PC-3 (cell line): ENCODE results near the gene HEMGN. TPM values are rescaled to one million over a fixed set of nuclear protein-coding genes. Genes with fewer than 3 reads are reported as not detected.

Experiments used
- total RNA-seq: library from RNA; depleted of rRNA; stranded (reverse); fragments of >200 nt; gene quantifications from 2 replicates; pipeline ENCODE4 v1.2.3, GENCODE V29; 2014; rRNA removed

The HEMGN gene
- total RNA-seq, 1 experiment from 2014 or later: not detected

Other genes with a start within 250 kb of the HEMGN start
- 7.4 and 9.4 TPM in 2 replicates for gene XPA, start 240.8 kb downstream of the HEMGN start, total RNA-seq
- not detected in 2 replicates for gene FOXE1, start 84.9 kb downstream of the HEMGN start, total RNA-seq
- 7.5 and 14.3 TPM in 2 replicates for gene TRMO, start 15.7 kb downstream of the HEMGN start, total RNA-seq
- 14.8 and 32.6 TPM in 2 replicates for gene ANP32B, start 45.2 kb upstream of the HEMGN start, total RNA-seq
- gene NANS, start 118.6 kb upstream of the HEMGN start, total RNA-seq: 93.0 and 94.8 TPM in 2 replicates
- 11.2 and 17.3 TPM in 2 replicates for gene TRIM14, start 181.1 kb upstream of the HEMGN start, total RNA-seq